IPS-15b (cell line): ENCODE measurements around the gene FLT3LG.

ENCODE experiments used
- H3K27me3 ChIP-seq: one replicate; pipeline ENCODE4 v1.6.1; 2013; ENCODE audit warnings: low read length; ENCODE audit not compliant: control insufficient read depth, insufficient read depth
- H3K36me3 ChIP-seq: one replicate; pipeline ENCODE4 v1.6.1; 2013; ENCODE audit warnings: low read length; ENCODE audit not compliant: control insufficient read depth, insufficient read depth
- H3K4me1 ChIP-seq: one replicate; pipeline ENCODE4 v1.6.1; 2013; ENCODE audit warnings: mild to moderate bottlenecking, low read length; ENCODE audit not compliant: control insufficient read depth, insufficient read depth
- H3K4me3 ChIP-seq: one replicate; pipeline ENCODE4 v1.5.1; 2013; ENCODE audit warnings: low read depth, low read length
- H3K9ac ChIP-seq: one replicate; pipeline ENCODE4 v1.6.1; 2013; ENCODE audit warnings: low read depth, mild to moderate bottlenecking, low read length
- H3K9me3 ChIP-seq: one replicate; pipeline ENCODE4 v1.6.1; 2013; ENCODE audit warnings: mild to moderate bottlenecking, low read length; ENCODE audit not compliant: control insufficient read depth, insufficient read depth

FLT3LG gene

DNA sequence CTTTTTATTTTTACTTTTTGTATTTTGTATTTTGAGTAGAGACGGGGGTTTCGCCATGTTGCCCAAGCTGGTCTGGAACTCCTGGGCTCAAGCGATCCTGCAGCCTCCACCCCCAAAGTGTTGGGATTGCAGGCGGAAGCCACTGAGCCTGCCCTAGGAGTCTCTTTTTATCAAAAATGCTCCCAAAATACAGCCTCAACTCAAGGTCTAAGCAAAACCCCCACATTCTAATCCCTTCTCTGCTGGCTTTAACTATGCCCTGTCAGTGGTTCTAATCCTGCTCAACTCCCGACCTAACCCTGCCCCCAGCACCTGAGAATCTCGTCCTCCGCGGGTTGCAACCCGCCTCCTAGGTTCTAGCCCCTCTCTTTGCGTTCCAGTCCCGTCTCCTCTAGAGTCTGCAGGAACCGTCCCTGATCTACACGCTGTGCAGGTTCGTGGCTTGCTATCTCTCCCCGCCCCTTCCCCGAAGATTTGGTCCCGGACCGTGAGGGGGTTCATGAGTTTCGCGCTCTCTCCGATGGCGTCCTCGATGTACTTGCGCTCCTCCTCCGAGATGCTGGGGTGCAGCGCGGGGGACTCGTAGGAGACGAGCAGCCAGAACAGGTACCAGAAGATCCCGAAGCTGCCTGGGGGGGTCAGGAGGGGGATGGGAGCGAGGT lies 40.6 kb upstream of the FLT3LG start:
- peaks cover 78% of the 10 kb centered on the region for H3K27me3 ChIP-seq

DNA sequence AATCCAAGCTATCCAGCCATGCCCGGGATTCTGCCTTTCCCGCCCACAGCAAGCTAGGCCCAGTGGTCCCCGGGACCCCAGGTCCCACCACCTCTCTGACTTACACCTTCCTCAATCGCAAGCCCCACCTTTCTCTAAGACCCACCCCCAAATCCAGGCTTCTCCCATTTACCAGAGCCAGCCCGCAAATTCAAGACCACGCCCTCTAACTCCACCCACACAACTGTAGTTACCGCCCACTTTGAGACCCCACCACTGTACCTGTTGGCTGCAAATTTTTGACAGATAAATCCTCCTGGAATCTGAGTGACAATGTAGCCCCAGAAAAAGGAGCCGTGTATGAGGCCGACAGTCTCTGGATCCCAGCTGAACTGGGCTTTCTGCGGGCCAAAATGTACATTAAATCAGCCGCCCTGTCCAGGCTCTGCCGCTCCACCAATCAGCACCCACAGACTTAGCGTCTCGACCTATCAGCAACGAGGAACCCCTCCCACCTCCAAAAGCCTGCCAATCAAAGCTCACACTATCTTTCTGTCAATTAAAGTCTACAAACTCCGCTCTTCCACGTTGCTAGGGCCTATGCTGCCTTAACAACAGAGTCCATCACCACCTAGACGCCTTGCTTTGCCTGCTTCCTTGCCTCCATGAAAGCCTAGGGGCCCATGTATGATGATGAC lies 39.0 kb upstream of the FLT3LG start:
- peaks cover 86% of the 10 kb centered on the region for H3K27me3 ChIP-seq
- H3K36me3 ChIP-seq = no peaks in the 10 kb centered on the region

More for the DNA sequence above, 40.6 kb upstream of the FLT3LG start:
- peaks cover 8% of the 10 kb centered on the region for H3K4me1 ChIP-seq
- no peaks in the 10 kb centered on the region for H3K36me3 ChIP-seq
- H3K9me3 ChIP-seq = no peaks in the 10 kb centered on the region
- peak overlapping the region; percentile 56 for H3K4me3 ChIP-seq
- H3K9ac ChIP-seq = no peak overlapping the region

DNA sequence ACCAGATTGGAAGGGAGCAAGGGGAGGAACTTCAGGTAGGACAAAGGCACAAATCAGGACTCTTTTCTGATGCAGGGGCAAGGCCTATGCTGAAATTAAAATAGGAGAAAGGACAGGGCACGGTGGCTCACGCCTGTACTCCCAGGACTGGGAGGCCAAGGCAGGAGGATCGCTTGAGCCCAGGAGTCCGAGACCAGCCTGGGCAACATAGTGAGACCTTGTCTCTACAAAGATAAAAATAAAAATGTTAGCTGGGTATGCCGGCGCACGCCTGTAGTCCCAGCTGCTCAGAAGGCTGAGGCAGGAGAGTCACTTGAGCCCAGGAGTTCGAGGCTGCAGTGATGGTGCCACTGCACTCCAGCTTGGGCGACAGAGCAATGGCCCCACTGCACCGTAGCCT lies 38.3 kb upstream of the FLT3LG start:
- no peak overlapping the region for H3K9ac ChIP-seq
- peaks cover 87% of the 10 kb centered on the region for H3K27me3 ChIP-seq
- H3K9me3 ChIP-seq = no peaks in the 10 kb centered on the region
- no peaks in the 10 kb centered on the region for H3K36me3 ChIP-seq
- H3K4me1 ChIP-seq = peaks cover 2% of the 10 kb centered on the region
- peak overlapping the region; percentile 30 for H3K4me3 ChIP-seq

More for the DNA sequence above, 39.0 kb upstream of the FLT3LG start:
- Histone ChIP-seq H3K9ac (no peak overlapping the region), H3K4me1 (peaks cover 2% of the 10 kb centered on the region), H3K9me3 (no peaks in the 10 kb centered on the region), H3K4me3 (no peak overlapping the region)

DNA sequence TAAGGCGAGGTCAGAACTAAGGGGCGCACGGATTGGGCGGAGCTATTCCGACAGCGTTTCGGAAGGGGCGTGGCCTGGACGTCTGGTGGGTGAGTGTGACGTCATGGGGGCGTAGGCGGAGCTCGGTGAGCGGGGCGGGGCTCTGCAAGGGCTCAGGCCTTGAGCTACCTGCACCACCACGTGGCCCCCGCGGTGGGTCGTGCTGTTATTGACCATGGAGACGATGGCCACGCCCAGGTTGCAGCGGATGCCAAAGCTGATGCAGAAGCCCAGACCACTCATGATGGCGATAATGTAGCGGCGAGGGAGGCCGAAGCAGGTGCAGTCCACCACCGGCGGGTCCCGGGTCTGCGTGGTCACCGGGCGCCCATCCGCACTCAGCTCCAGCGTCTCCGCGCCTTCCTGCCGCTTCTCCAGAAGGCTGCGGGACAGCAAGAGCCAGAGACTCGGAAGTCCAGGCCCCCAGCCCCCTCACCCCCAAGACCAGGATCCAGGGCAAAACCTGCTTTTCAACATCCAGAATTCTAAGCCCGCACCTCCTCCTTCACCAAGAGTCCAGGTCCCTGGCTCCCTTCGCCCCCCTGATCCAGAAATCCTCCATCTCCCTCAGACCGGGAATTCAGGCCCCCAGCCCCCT lies 37.5 kb upstream of the FLT3LG start:
- peak overlapping the region; percentile 56 for H3K4me3 ChIP-seq
- peaks cover 2% of the 10 kb centered on the region for H3K4me1 ChIP-seq
- H3K27me3 ChIP-seq = peaks cover 88% of the 10 kb centered on the region
- no peaks in the 10 kb centered on the region for H3K36me3 ChIP-seq
- H3K9me3 ChIP-seq = no peaks in the 10 kb centered on the region
- H3K9ac ChIP-seq = no peak overlapping the region

DNA sequence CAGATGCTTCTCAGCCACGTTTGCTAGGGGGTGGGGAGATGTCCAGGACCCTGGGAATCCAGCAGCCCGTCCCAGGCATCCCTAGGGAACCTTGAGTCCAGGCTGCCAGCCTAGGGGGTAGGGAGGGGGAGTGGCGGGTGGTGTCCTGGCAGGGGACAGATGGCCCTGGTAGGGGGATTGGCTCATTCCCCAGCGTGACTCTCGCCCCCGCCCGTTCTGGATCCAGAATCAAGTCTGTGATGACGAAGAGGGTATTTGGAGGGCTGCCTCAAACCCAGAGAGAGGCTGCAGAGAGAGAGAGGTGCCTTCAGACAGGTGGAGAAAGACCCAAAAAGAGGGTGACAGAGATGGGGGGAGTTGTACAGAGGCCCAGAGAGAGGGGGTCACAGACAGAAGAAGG lies 36.8 kb upstream of the FLT3LG start:
- Histone ChIP-seq H3K27me3 (peaks cover 85% of the 10 kb centered on the region), H3K9ac (no peak overlapping the region), H3K36me3 (no peaks in the 10 kb centered on the region), H3K9me3 (no peaks in the 10 kb centered on the region), H3K4me1 (peaks cover 2% of the 10 kb centered on the region), H3K4me3 (peak overlapping the region; percentile 56)

DNA sequence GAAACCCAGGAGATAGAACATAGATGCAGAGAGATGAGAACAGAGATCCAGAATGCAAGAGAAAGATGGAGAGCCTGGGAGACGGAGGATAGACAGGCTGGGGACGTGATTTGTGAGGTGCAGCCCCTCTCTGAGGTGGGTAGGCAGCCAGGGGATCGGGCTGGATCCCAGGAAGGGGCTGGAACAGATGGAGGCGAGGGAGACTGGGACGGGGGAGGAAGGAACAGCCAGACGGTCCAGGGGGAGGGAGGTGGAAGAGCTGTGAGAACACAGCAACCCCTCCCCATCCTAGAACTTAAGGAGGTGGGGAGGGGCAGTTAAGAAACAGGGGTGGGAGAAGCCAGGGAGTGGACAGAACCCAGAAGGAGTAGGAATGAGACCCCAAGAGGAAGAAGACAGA lies 35.8 kb upstream of the FLT3LG start:
- Histone ChIP-seq H3K27me3 (peaks cover 75% of the 10 kb centered on the region), H3K36me3 (no peaks in the 10 kb centered on the region), H3K4me3 (no peak overlapping the region), H3K9ac (no peak overlapping the region), H3K4me1 (peaks cover 2% of the 10 kb centered on the region), H3K9me3 (no peaks in the 10 kb centered on the region)

DNA sequence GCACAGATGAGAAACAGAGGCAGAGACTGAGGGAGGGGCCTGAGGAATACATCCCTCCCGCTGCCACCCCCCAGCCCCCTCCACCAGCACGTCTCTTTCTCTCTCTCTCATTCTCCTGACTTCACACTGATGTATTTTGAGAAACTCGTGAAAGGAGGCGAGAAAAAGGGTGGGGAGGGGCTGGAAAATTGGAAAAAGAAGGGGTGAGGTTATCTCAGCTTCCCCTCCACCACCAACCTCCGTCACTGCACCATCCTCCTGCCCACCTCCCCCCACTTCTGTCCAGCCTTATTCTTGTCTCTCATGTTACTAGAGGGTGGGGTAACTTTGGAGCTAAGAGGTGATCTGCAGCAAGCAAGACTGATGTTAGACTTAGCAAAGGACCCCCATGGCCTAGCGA lies 34.2 kb upstream of the FLT3LG start:
- Histone ChIP-seq H3K27me3 (peaks cover 64% of the 10 kb centered on the region), H3K36me3 (no peaks in the 10 kb centered on the region), H3K4me1 (peaks cover 2% of the 10 kb centered on the region)

DNA sequence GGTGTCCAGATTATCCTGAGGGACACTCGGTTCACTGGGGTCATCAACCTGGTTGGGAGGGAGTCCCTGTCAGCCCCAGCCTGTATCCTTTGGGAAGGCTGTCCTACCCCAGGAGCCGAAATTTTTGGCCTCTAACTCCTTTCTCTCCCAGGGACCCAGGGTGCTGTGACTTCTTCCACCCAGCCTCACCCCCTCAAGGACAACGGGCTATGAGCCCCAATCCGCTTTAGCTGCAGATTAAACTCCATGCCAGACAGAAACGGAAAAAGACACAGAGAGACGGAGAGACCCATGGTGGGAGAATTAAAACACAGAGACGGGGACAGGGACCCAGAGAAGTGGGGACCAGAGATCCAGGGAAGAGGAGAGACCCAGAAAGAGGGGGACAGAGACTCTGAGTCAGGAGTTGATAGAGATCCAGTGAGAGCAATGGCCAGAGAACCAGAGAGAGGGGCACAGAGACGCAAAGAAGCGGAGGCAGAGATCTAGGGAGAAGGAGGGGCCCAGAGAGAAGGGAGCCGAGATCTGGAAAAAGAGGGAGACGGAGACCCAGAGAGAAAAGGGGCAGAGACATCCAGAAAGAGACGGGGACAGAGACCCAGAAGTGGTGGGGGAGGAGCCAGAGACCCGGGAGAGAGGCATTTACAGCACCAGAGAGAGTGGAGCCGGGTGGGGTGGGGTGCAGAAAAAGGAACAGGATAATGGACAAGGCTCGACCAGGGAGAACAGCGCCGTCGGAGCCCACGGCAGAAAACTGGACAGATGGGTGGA lies 33.4 kb upstream of the FLT3LG start:
- H3K9me3 ChIP-seq = no peaks in the 10 kb centered on the region
- H3K27me3 ChIP-seq = peaks cover 57% of the 10 kb centered on the region

More for the DNA sequence above, 34.2 kb upstream of the FLT3LG start:
- Histone ChIP-seq H3K9ac (no peak overlapping the region), H3K9me3 (no peaks in the 10 kb centered on the region), H3K4me3 (peak overlapping the region; percentile 61)

DNA sequence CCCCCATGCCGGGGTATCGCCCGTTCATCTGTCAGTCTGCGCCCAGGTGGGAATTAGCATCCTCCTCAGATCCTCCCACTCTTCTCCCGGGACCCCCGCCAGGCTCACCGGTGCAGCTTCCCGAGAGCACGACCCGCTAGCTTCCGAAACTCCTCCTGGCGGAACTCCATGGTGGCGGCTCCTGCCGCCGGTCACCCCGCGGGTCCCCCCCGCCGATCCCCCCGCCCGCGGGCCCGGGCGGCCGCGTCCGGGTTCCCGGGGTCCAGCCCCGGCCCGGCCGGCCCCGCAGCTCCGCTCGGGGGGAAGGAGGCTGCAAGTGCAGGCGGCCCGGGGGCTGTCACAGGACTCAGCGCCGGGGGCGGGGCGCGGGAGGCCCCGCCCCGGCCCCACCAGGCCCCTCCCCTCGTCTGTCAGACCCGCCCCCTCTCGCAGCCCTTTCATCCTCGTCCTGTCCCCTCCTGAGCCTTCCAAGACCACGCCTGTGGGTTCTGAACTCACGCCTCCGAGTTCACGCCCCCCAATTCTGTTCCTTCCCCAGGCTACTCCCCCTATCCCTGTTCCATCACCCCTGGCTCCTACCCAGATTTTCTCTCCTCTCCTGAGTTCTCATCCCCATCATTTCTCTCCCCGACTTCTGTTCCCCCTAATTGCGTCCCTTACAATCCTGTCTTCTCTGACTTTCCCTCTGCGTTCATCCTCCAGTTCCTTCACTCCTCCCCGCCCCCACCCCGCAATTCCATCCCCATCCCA lies 32.6 kb upstream of the FLT3LG start, which contains the start of gene SLC17A7:
SLC17A7 (minus strand) TSS at position 318 of the 750 bp plus-strand sequence; CDS start at position 170, 148 bp downstream.
- H3K9ac ChIP-seq = no peak within 1 kb of the TSS
- no peaks in the 10 kb centered on the region for H3K9me3 ChIP-seq
- no peaks in the 10 kb centered on the region for H3K4me1 ChIP-seq
- peaks cover 50% of the 10 kb centered on the region for H3K27me3 ChIP-seq
- H3K4me3 ChIP-seq = peak within 1 kb of the TSS; percentile 61
- peaks cover 3% of the 10 kb centered on the region for H3K36me3 ChIP-seq

More for the DNA sequence above, 33.4 kb upstream of the FLT3LG start:
- peaks cover 2% of the 10 kb centered on the region for H3K4me1 ChIP-seq
- H3K36me3 ChIP-seq = no peaks in the 10 kb centered on the region
- H3K9ac ChIP-seq = no peak overlapping the region
- peak overlapping the region; percentile 61 for H3K4me3 ChIP-seq

DNA sequence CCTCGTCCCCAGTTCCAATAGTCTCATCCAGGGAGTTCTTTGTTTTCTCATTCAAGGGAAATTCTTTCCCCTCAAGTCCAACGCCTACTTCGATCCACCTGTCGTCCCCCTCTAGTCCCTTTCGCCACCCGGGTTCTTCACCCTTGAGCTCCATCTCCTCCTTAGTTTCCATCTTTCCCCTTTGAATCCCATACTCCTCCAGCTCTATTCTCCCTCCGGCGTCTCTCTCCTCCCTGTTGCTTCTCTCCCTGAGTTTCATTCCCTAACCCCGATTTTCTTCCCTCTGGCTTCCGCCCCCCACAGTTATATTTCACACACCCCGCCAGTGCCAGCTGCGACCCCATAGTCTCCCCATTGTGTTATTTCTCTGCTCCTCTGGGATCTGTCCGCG lies 32.1 kb upstream of the FLT3LG start:
- no peaks in the 10 kb centered on the region for H3K4me1 ChIP-seq
- peaks cover 6% of the 10 kb centered on the region for H3K36me3 ChIP-seq
- peaks cover 44% of the 10 kb centered on the region for H3K27me3 ChIP-seq
- peak overlapping the region; percentile 16 for H3K4me3 ChIP-seq
- H3K9me3 ChIP-seq = no peaks in the 10 kb centered on the region
- H3K9ac ChIP-seq = no peak overlapping the region

DNA sequence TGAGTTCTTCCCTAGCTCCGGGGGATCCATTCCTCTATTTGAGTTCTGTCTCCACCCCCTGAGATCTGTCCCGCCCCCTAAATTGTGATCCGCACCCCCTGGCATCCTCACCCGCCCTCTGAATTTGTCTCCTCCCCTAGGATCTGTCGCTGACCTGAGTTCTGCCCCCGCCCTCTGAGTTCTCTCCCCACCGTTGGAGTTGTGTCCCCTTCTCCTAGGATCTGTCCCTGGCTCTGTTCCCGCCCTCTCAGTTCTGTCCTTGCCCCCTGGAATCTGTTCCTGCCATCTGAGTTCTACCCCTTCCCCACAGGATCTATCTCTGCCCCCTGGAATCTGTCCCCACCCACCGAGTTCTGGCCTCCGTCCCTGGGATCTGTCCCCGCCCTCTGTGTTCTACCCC lies 31.7 kb upstream of the FLT3LG start:
- H3K27me3 ChIP-seq = peaks cover 40% of the 10 kb centered on the region
- no peaks in the 10 kb centered on the region for H3K4me1 ChIP-seq
- H3K36me3 ChIP-seq = peaks cover 9% of the 10 kb centered on the region
- H3K9ac ChIP-seq = no peak overlapping the region
- no peaks in the 10 kb centered on the region for H3K9me3 ChIP-seq
- peak overlapping the region; percentile 30 for H3K4me3 ChIP-seq
